Skeletal muscle cell (primary cell): Measurements from ENCODE around the gene SPANXB1.
"Not testable (repeated sequence)": the region's sequence is repeated elsewhere in the genome, so short reads cannot be mapped to it uniquely, and the experiment has no call there.

Source experiments
- DNase-seq: peaks from one replicate; pipeline ENCODE4 v3.0.0-alpha.2; 2010; ENCODE audit warnings: low read depth
- H3K4me3 ChIP-seq: 2 replicates; pipeline ENCODE4 v1.5.1; 2011; ENCODE audit warnings: low read depth, mild to moderate bottlenecking, control low read depth, low read length, moderate library complexity

SPANXB1 gene, protein sequence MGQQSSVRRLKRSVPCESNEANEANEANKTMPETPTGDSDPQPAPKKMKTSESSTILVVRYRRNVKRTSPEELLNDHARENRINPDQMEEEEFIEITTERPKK

DNA sequence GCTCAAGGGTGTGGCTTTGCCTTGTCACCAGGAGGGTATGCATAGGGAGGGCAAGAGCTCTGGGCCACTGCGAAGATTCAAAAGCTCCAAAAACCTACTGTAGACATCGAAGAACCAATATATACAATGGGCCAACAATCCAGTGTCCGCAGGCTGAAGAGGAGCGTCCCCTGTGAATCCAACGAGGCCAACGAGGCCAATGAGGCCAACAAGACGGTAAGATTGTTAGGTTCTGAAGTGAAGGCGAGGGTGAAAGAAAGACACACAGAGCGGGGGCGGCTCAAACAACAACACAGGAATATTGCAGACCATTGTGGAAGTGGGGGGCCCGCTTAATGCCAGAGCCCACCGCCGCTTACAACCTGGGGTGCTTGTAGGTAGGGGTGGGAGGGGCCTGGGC, at the start of gene SPANXB1:
Gene SPANXB1 (plus strand): TSS at position 27 of the 400 bp plus-strand sequence. CDS start 100 bp downstream, at position 127.
- DNase-seq, result not testable (repeated sequence)

DNA sequence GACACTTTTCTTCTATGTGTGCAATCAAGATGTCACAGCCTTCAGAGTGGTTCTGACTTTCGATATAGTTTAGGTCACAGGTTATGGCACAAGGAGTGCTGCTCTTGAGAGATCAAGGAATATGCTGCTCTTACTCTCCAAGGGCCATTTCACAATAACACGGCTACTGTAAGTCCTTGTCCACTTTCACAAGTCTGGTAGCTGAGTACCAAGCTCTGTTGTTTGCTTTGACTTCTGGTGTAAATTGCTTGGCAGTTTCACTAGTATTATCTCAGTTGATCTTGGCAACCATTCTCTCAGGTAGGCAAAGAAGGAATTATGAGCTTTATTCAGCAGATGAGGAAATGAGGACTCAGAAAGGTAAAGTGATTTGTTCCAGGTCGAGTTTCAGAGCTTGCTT, 35.4 kb upstream of the SPANXB1 start:
- no peak for DNase-seq

More for the DNA sequence above, at the start of gene SPANXB1:
- H3K4me3 ChIP-seq, result not testable (repeated sequence)

DNA sequence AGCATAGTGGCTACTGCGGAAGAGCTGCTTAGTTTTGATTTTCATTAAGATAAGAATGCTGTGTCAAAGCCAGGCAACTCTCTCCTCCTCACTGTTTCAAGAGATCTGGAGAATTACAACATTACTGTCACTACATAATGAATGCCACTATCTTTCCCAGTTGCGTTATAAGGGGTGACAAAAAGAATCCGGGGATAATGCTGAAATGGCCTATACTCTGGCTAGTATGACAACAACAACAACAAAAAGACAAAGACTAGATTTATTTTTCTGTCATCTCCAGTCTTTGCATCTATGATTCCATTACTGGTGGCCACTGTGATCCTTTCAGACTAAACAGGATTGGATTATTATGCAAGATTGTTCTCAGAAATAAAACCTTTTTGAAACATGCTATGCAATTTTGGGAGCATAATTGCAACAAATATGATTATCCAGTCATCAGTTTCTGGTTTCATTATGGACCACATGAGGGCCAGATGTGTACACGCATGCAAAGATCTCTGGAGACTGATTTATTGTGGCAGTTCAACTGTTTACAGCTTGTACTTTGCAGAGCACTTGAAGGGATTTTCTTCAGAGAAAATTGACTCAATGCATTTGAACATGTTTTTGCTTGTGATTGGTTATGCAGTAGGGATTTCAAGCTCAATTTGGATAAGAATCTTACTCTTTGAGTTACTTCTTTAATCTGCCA, 31.1 kb upstream of the SPANXB1 start:
- H3K4me3 ChIP-seq, result no peak overlapping the region
- DNase-seq, result peak; percentile 2

More for the DNA sequence above, 35.4 kb upstream of the SPANXB1 start:
- H3K4me3 ChIP-seq, result no peak overlapping the region

DNA sequence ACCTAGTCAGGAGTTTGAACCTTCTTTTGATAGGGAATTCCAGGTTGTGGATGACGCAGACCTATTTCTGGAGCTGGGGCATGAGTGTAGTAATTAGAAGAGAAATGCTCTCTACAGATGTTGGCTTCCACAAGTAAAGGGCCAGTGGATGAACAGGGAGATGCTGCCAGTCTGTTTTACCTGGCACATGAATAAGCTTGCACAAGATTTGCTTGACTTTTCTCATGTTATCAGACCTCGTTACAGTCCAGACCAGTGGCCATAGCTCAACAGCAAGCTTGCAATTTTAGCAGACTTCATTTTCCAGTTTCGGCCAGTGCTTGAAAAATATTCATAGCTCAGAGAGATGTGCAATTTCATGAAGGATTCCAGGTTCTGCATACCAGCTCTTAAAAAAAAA, 26.9 kb upstream of the SPANXB1 start:
- H3K4me3 ChIP-seq, result no peak overlapping the region
- DNase-seq, result no peak

DNA sequence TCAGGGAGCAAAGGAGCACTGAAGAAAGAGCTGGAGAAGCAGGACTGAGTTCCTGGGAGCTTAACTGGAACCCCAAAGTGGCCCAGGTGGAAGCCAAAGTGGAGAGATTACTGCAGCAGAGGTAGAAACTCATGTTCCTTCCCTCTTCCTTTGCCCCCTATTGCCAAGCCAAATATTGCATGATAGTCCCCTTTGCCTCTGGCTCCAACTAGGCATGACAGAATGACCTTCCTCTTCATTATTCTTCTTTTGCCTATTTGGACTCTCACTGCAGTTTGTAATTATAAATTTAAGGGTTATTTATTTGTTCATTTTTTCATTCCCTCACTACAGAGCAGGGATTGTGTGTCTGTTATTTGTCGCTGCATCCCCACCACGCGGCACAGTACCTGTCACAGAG, 22.1 kb upstream of the SPANXB1 start:
- no peak overlapping the region for H3K4me3 ChIP-seq
- no peak for DNase-seq

DNA sequence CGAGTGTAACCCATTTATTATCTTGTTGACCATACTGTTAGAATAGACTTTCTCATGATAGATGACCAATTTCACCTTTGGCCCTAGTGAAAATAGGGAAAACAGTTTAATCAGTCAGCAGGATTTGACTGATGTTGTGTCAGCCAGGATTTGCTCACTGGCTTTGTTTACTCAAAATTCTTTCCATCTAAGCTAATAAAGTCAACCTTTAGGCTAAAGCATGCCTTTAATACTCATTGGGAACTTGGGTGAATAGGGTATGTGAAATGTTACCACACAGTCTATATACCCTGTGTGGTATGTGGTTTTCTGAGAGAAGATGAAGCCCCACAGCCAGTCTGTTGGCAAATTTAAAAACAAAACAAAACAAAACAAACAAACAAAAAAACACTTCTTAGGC, 18.7 kb upstream of the SPANXB1 start:
- no peak for DNase-seq
- no peak overlapping the region for H3K4me3 ChIP-seq

DNA sequence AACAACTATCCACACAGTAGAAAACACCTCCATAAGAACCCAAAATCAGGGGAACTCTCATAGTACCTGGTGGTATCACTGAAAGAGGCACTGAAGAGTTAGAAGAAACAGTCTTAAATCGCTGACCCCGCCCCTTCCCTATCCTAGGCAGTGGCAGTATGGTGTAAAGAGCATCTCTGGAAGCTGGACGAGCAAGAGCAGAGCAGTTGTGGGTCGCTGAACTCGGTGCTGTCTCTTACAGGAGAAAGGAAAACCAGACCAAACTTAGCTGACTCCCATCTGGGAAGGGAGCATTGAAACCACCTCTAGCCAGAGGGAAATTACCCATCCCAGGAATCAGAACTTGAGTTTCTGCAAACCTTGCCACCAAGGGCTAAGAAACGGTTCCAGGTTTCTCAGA, 2.8 kb downstream of the SPANXB1 start:
- not testable (repeated sequence) for H3K4me3 ChIP-seq, DNase-seq

DNA sequence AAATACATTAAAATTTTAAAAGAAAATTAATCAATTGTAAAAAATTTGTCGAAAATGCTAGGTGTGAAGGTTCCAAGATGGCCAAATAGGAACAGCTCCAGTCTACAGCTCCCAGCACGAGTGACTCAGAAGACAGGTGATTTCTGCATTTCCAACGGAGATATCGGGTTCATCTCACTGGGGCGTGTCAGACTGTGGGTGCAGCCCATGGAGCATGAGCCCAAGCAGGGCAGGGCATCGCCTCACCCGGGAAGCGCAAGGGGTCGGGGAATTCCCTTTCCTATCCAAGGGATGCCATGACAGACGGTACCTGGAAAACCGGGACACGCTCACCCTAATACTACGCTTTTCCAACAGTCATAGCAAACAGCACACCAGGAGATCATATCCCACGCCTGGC, 41.9 kb downstream of the SPANXB1 start:
- not testable (repeated sequence) for DNase-seq, H3K4me3 ChIP-seq

DNA sequence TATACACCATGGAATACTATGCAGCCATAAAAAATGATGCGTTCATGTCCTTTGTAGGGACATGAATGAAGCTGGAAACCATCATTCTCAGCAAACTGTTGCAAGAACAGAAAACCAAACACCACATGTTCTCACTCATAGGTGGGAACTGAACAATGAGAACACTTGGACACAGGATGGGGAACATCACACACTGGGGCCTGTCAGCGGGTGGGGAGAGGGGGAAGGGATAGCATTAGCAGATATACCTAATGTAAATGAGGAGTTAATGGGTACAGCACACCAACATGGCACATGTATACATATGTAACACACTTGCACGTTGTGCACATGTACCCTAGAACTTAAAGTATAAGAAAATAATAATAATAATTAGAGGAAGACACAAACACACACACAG, 47.5 kb downstream of the SPANXB1 start:
- not testable (repeated sequence) for DNase-seq, H3K4me3 ChIP-seq

DNA sequence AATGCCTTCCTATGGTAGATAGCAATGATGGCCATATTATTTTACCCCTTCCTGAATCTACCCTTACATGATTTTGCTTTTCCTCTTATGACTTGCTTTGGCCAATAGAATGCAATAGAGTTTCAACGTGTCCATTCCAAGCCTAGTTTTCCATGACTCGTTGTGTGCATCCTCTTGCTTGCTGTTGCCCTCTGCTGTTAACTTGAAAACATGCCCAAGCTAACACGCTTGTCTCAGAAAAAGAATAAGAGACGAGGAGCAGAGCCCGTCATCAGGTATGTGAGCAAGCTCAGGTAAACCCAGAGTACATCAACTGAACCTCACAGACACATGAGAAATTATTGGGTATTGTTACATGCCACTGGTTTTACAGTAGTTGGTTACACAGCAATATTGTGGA, 49.7 kb downstream of the SPANXB1 start:
- H3K4me3 ChIP-seq, result not testable (repeated sequence)

More for the DNA sequence above, 49.7 kb downstream of the SPANXB1 start:
- DNase-seq, result not testable (repeated sequence)
